ENCODE measurements around the gene PRRX2.

- TF ChIP-seq CTCF (IDR thresholded peaks at IDR 0.05) (no peak), POLR2A (IDR thresholded peaks at IDR 0.05) (no peak)
Measured at GRCh38 chr9:129671065-129671464, 5.6 kb downstream of the PRRX2 start.
